Measurements from ENCODE around the gene ECT2L.

DNA sequence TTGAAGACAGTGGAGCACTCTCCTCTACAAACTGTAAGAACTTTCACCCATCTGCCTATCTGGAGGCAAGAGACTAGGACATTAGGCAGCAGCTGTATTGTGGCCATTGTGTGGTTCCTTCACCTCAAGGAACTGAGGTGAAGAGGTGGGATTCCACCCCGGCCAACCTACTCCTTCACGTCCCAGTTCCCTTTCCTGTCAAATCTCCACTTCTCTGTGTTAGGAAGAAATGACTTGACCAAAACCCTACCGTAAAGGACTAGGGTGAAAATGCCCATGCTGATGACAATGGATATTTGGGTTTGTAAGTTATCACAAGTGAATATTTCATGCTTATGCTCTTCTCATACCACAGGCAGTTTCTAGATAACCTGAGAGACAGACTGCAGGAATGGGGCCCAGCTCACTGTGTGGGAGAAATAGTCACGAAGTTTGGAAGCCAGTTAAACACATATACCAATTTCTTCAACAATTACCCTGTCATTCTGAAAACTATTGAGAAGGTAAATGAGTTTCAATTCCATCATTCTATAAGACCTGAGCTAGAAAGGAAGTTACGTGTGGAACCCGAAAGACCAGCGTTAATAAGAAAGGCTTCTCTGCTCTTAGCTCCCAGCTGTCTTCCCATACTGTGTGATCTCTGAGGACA is 86.6 kb downstream of the ECT2L start:
- TF ChIP-seq RARB (CRISPR knock-in tag; IDR thresholded peaks at IDR 0.05) (no peak), OSR1 (CRISPR knock-in tag; IDR thresholded peaks at IDR 0.05) (no peak)

Measured in SK-N-SH treated with all-trans-retinoic acid at 6 μM for 48 hours (cell line).